Stimulated activated naive CD8-positive, alpha-beta T cell treated with anti-CD3 and anti-CD28 coated beads, Interleukin-15, amount 100 ng/mL, for 72 hours (primary cell): Measurements from ENCODE around the gene GNAT1.
"Not testable (repeated sequence)": the region's sequence is repeated elsewhere in the genome, so short reads cannot be mapped to it uniquely, and the experiment has no call there.

Source experiments
- ATAC-seq: fragments of 150-1000 bp; cut with Tn5 transposase; 2 replicates; pipeline ENCODE4 v1.10.0; 2021; ENCODE audit warnings: mild to moderate bottlenecking, moderate library complexity
- DNase-seq, 2 donors: peaks; one replicate each; pipeline ENCODE4 v3.0.0; 2021 to 2022
- H3K27ac Mint-ChIP-seq, 2 donors: one replicate each; pipeline ENCODE4 v1.8.0; 2022; ENCODE audit warnings: mild to moderate bottlenecking in 2 of 2, mixed read lengths in 2 of 2, moderate library complexity in 2 of 2
- H3K27me3 Mint-ChIP-seq: one replicate; pipeline ENCODE4 v1.8.0; 2022; ENCODE audit warnings: mixed read lengths
- H3K4me1 Mint-ChIP-seq: one replicate; pipeline ENCODE4 v1.8.0; 2022; ENCODE audit warnings: mild to moderate bottlenecking, mixed read lengths
- H3K4me3 Mint-ChIP-seq, 2 donors: one replicate each; pipeline ENCODE4 v1.8.0; 2022; ENCODE audit warnings: mild to moderate bottlenecking in 2 of 2, mixed read lengths in 2 of 2, moderate library complexity in 1 of 2
- H3K9me3 Mint-ChIP-seq, 2 donors: one replicate each; pipeline ENCODE4 v1.8.0; 2022; ENCODE audit warnings: mixed read lengths in 2 of 2

GNAT1 gene

GRCh38 chr3:50243543-50243895, 52.1 kb downstream of the GNAT1 start:
- no peaks in the 10 kb centered on the region for H3K9me3 Mint-ChIP-seq
- DNase-seq, result no peak
- no peaks in the 10 kb centered on the region for H3K27me3 Mint-ChIP-seq
- ATAC-seq, result no peak
- peak overlapping the region; percentile 75 to 95 for H3K27ac Mint-ChIP-seq
- H3K4me3 Mint-ChIP-seq, result peak overlapping the region; percentile 42 to 71
- peaks cover 97% of the 10 kb centered on the region for H3K4me1 Mint-ChIP-seq

- not testable (repeated sequence) for H3K27me3 Mint-ChIP-seq, ATAC-seq, H3K9me3 Mint-ChIP-seq, DNase-seq
- H3K4me3 Mint-ChIP-seq, result peak overlapping the region; percentile 86 to 91
- H3K27ac Mint-ChIP-seq, result peak overlapping the region; percentile 40 to 59
- peaks cover 96% of the 10 kb centered on the region for H3K4me1 Mint-ChIP-seq
Measured at GRCh38 chr3:50244813-50245212, 53.4 kb downstream of the GNAT1 start.

GRCh38 chr3:50245251-50245745, 53.9 kb downstream of the GNAT1 start:
- Mint-ChIP-seq H3K9me3 (no peaks in the 10 kb centered on the region), H3K4me3 (peak overlapping the region; percentile 86 to 91), H3K27me3 (no peaks in the 10 kb centered on the region), H3K4me1 (peaks cover 96% of the 10 kb centered on the region), H3K27ac (peak overlapping the region; percentile 24 to 76)
- ATAC-seq (no peak), DNase-seq (no peak)

GRCh38 chr3:50245831-50246516, 54.6 kb downstream of the GNAT1 start:
- peak overlapping the region; percentile 86 to 91 for H3K4me3 Mint-ChIP-seq
- peak overlapping the region; percentile 83 to 85 for H3K27ac Mint-ChIP-seq
- peak; percentile 94 to 95 for DNase-seq
- peak; percentile 88 for ATAC-seq
- H3K9me3 Mint-ChIP-seq, result no peaks in the 10 kb centered on the region
- no peaks in the 10 kb centered on the region for H3K27me3 Mint-ChIP-seq
- H3K4me1 Mint-ChIP-seq, result peaks cover 96% of the 10 kb centered on the region

DNA sequence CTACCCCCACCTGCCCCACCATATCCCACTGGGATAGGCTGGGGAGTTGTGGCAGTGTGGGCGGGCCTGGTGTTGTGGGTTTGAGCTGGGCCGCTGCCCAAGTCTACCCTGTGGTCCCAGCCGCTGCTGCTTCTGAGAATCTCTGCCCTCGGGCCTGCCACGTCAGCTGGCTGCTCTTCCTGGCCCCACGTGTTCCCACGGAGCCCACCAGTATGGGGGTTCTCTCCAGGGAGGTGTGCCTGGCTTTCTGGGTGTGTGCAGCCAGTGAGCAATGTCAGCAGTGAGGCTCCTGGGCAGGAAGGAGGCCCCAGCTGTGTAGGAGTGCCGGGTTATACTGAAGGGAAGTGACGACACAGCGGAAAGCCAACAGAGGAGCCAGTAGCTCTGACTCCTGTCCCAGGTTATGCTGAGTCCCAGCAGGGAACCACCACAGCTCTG, 55.1 kb downstream of the GNAT1 start:
- H3K27ac Mint-ChIP-seq, result peak overlapping the region; percentile 83 to 85
- H3K9me3 Mint-ChIP-seq, result no peaks in the 10 kb centered on the region
- peaks cover 96% of the 10 kb centered on the region for H3K4me1 Mint-ChIP-seq
- ATAC-seq (peak; percentile 90), DNase-seq (peak; percentile 83 to 92)
- H3K27me3 Mint-ChIP-seq, result no peaks in the 10 kb centered on the region
- peak overlapping the region; percentile 86 to 91 for H3K4me3 Mint-ChIP-seq
